Raji (cell line): Measurements from ENCODE around the gene GEN1.

ENCODE experiments used
- POLR2A ChIP-seq: IDR thresholded peaks from 2 replicates; pipeline ENCODE4 v1.6.1; 2011; ENCODE audit warnings: low read depth, low read length, control low read depth; ENCODE audit not compliant: insufficient read depth

The GEN1 gene

GRCh38 chr2:17821535-17822444 lies 67.9 kb downstream of the GEN1 start:
- TF ChIP-seq POLR2A = no peak

- no peak for TF ChIP-seq POLR2A
These were observed 68.6 kb downstream of the GEN1 start for GRCh38 chr2:17822445-17823117.

GRCh38 chr2:17827316-17827715 lies 73.4 kb downstream of the GEN1 start:
- no peak for TF ChIP-seq POLR2A

GRCh38 chr2:17827785-17828184 lies 73.8 kb downstream of the GEN1 start:
- TF ChIP-seq POLR2A = no peak

GRCh38 chr2:17830053-17831034 lies 76.4 kb downstream of the GEN1 start:
- no peak for TF ChIP-seq POLR2A

- TF ChIP-seq POLR2A = no peak
These were observed 81.6 kb downstream of the GEN1 start for GRCh38 chr2:17835516-17835915.
